Measurements from ENCODE around the gene ECI1.

DNA sequence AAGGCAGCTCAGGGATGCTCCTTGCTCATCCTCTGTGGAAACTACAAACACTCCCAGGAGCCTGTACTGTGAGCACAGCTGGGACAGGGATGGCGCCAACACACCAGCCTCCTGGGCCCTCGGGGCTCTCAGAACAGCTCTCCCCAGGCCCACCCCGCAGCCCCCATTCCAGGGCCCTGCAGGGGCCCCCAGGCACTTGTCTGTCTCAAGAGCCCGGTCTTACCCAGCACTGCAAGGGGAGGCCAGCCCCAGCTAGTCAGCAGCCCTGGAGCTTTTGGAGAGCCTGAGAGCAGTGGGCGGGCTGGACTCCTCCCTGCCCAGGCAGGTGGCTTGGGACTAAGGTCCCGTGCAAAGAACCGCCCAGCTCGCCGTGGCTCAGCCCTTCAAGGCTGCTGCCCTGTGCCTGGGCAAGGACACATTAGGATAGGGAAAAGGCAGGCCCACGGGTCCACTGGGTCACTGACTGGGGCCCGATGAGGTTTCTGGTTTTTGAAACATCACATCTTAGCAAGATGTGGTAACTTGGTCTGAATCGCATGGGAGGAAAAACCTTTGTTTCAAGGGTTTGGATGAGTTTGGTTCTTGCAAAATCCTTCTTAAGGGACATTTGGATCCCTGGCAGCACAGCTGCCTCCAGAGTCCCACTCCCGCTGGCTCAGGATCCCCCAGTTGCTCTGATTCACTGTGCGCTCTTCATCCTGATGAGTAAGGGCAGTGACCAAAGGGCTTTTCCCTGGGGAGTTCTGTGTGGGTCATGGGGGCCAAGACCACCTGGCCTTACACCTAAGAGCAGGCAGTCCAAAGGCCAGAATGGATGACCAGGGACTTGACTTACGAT is 12.3 kb downstream of the ECI1 start:
- TF ChIP-seq POLR2AphosphoS5 (IDR thresholded peaks at IDR 0.05; ENCODE audit: borderline replicate concordance, low read depth, low read length) (no peak), EZH2 (IDR thresholded peaks at IDR 0.05) (no peak)

All from SK-N-MC (cell line).